HepG2 (cell line): ENCODE results near the gene SCAMP3. TPM values are rescaled to one million over a fixed set of nuclear protein-coding genes. Genes with fewer than 3 reads are reported as not detected.

Source experiments
- E2F5 ChIP-seq: sonication (generic); formaldehyde crosslinking; conservative IDR thresholded peaks from 2 replicates; pipeline ENCODE4 v1.4.0; 2020; ENCODE audit warnings: missing genetic modification reagents
- HDAC2 ChIP-seq: sonication (generic); formaldehyde crosslinking; IDR thresholded peaks from 2 replicates; pipeline ENCODE4 v1.4.0; 2020; ENCODE audit warnings: missing genetic modification reagents
- NFIB ChIP-seq: sonication (generic); formaldehyde crosslinking; IDR thresholded peaks from 2 replicates; pipeline ENCODE4 v1.9.0; 2021; ENCODE audit warnings: missing genetic modification reagents, mild to moderate bottlenecking, borderline replicate concordance
- NFIC ChIP-seq: IDR thresholded peaks from 2 replicates; pipeline ENCODE4 v1.6.1; 2012; ENCODE audit warnings: mild to moderate bottlenecking, low read length, inconsistent platforms
- NR0B2 ChIP-seq: sonication (generic); formaldehyde crosslinking; IDR thresholded peaks from 2 replicates; pipeline ENCODE4 v1.4.0; 2020; ENCODE audit warnings: mild to moderate bottlenecking, missing genetic modification reagents
- SYNCRIP ChIP-seq: fragments of 200-400 bp; formaldehyde crosslinking; IDR thresholded peaks from 2 replicates; pipeline ENCODE4 v1.6.1; 2018; ENCODE audit warnings: mild to moderate bottlenecking, low read depth, low read length; ENCODE audit not compliant: insufficient read depth
- ZNF644 ChIP-seq: IDR thresholded peaks from 2 replicates; pipeline ENCODE4 v1.6.1; 2016; ENCODE audit warnings: low read depth
- ZNF772 ChIP-seq: sonication (generic); formaldehyde crosslinking; IDR thresholded peaks from 2 replicates; pipeline ENCODE4 v1.5.0; 2020; ENCODE audit warnings: mild to moderate bottlenecking, missing genetic modification reagents
- ZNF777 ChIP-seq: sonication (generic); formaldehyde crosslinking; IDR thresholded peaks from 2 replicates; pipeline ENCODE4 v1.4.0; 2020; ENCODE audit warnings: missing genetic modification reagents
- ZZZ3 ChIP-seq: sonication (generic); formaldehyde crosslinking; IDR thresholded peaks from 2 replicates; pipeline ENCODE4 v1.4.0; 2020; ENCODE audit warnings: missing genetic modification reagents, mild to moderate bottlenecking, borderline replicate concordance
- polyA plus RNA-seq, 8 experiments: library from polyadenylated mRNA; depleted of rRNA in 3 of 8; stranded (reverse) in 7 of 8; unstranded in 1 of 8; fragments of >200 nt; fragmentation: Illumina TruSeq in 4 of 8; extraction: Trizol in 4 of 8; gene quantifications; 2 replicates each; pipeline versions ENCODE4 v1.2.1 to v1.2.3, GENCODE V29; 2011 to 2016; ENCODE audit warnings: low read depth in 4 of 8, missing spikeins in 1 of 8, mixed read lengths in 1 of 8; ENCODE audit not compliant: insufficient read depth in 1 of 8
- total RNA-seq, 5 experiments: library from RNA; depleted of rRNA; stranded (reverse); fragments of >200 nt; fragmentation: Illumina TruSeq; extraction: Trizol; gene quantifications; 2 replicates each; pipeline ENCODE4 v1.2.3, GENCODE V29; 2016; ENCODE audit warnings: low read depth in 1 of 5
- TF ChIP-seq, protein P1 (sequence below): sonication (generic); formaldehyde crosslinking; IDR thresholded peaks from 2 replicates; pipeline ENCODE4 v1.4.0; 2020; ENCODE audit warnings: mild to moderate bottlenecking, missing genetic modification reagents
- TF ChIP-seq, protein P2 (sequence below): sonication (generic); formaldehyde crosslinking; IDR thresholded peaks from 2 replicates; pipeline ENCODE4 v1.4.0; 2020; ENCODE audit warnings: missing genetic modification reagents
- TF ChIP-seq, protein P3 (sequence below): sonication (generic); formaldehyde crosslinking; IDR thresholded peaks from 2 replicates; pipeline ENCODE4 v1.5.0; 2020; ENCODE audit warnings: mild to moderate bottlenecking, missing genetic modification reagents

The SCAMP3 gene
- total and polyA plus RNA-seq, 2 of the 13 experiments (the other 11 are each of a cell fraction or from before 2014, with no cell fraction given), result 46.8 to 83.3 TPM

DNA sequence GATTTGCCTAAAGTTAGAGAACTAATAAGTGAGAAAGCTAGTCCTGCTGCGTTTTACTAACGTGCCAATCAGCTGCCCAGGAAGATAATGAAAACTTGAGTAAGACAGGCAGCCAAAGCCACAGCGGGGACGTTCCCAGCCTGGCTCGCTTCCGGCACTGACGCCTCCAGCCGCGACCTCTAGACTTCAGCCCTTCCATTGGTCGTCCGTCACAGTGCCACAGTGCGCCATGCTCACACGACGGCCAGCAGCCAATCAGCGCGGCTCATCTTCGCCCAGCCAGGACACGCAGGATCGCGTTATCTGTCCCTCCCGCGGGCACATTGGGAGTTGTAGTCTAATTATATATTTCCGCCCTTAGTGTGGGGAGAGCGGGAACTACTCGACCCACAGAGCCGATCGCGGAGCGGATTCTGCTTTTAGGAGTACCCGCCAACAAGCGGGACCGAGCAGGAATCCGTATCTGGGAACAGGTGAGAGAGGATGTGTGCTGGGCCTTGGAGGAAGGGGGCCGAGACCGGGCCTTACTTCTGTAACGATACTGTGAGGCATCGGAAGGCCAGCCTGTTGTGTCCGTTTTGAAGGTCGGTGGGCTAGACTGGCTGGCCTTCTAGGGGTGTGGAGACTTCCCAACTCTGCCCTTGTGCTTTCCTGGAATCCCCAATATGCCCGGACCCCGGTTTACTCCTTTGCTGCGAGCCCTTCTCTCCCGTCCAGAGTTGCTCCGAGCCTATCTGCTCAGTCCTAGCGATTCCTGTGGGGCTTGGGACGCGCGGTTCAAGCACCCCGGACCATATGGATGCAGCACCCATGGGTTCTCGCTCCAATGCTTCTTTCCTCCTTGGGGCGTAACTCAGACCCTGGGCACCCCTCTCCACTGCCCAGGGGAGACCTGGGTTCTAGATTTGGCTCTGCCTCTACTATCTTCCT, 46.6 kb upstream of the SCAMP3 start, which contains the start of gene FDPS (continued):
- TF ChIP-seq, protein P1, sequence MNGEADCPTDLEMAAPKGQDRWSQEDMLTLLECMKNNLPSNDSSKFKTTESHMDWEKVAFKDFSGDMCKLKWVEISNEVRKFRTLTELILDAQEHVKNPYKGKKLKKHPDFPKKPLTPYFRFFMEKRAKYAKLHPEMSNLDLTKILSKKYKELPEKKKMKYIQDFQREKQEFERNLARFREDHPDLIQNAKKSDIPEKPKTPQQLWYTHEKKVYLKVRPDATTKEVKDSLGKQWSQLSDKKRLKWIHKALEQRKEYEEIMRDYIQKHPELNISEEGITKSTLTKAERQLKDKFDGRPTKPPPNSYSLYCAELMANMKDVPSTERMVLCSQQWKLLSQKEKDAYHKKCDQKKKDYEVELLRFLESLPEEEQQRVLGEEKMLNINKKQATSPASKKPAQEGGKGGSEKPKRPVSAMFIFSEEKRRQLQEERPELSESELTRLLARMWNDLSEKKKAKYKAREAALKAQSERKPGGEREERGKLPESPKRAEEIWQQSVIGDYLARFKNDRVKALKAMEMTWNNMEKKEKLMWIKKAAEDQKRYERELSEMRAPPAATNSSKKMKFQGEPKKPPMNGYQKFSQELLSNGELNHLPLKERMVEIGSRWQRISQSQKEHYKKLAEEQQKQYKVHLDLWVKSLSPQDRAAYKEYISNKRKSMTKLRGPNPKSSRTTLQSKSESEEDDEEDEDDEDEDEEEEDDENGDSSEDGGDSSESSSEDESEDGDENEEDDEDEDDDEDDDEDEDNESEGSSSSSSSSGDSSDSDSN (CRISPR knock-in tag), result no peak; the same call in 1 of the 2 replicates
- TF ChIP-seq, protein P2, sequence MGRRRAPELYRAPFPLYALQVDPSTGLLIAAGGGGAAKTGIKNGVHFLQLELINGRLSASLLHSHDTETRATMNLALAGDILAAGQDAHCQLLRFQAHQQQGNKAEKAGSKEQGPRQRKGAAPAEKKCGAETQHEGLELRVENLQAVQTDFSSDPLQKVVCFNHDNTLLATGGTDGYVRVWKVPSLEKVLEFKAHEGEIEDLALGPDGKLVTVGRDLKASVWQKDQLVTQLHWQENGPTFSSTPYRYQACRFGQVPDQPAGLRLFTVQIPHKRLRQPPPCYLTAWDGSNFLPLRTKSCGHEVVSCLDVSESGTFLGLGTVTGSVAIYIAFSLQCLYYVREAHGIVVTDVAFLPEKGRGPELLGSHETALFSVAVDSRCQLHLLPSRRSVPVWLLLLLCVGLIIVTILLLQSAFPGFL, result no peak
- TF ChIP-seq NFIC (no peak), HDAC2 (peak; percentile 39; the same call in 1 of the 2 replicates), SYNCRIP (no peak), NFIB (CRISPR knock-in tag) (no peak), ZZZ3 (CRISPR knock-in tag) (peak; percentile 45), NR0B2 (no peak), ZNF772 (peak; percentile 35; the same call in 1 of the 2 replicates), ZNF644 (CRISPR knock-in tag) (no peak), ZNF777 (CRISPR knock-in tag) (no peak), E2F5 (CRISPR knock-in tag) (peak; percentile 76)
- TF ChIP-seq, protein P3, sequence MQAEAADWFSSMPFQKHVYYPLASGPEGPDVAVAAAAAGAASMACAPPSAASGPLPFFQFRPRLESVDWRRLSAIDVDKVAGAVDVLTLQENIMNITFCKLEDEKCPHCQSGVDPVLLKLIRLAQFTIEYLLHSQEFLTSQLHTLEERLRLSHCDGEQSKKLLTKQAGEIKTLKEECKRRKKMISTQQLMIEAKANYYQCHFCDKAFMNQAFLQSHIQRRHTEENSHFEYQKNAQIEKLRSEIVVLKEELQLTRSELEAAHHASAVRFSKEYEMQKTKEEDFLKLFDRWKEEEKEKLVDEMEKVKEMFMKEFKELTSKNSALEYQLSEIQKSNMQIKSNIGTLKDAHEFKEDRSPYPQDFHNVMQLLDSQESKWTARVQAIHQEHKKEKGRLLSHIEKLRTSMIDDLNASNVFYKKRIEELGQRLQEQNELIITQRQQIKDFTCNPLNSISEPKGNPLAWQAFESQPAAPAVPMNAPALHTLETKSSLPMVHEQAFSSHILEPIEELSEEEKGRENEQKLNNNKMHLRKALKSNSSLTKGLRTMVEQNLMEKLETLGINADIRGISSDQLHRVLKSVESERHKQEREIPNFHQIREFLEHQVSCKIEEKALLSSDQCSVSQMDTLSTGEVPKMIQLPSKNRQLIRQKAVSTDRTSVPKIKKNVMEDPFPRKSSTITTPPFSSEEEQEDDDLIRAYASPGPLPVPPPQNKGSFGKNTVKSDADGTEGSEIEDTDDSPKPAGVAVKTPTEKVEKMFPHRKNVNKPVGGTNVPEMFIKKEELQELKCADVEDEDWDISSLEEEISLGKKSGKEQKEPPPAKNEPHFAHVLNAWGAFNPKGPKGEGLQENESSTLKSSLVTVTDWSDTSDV (CRISPR knock-in tag), result no peak
